Mesangial cell (primary cell): Measurements from ENCODE around the gene BRD1. TPM values are rescaled to one million over a fixed set of nuclear protein-coding genes. Genes with fewer than 3 reads are reported as not detected.

Source experiments
- total RNA-seq: library from RNA; depleted of rRNA; stranded (reverse); fragments of >200 nt; gene quantifications from 2 replicates; pipeline ENCODE4 v1.2.3, GENCODE V29; 2015

Gene BRD1
- 19.9 and 28.8 TPM in 2 replicates for total RNA-seq

GRCh38 chr22:49827853-49828598, at the start of gene BRD1:
TSS of gene BRD1 (minus strand) at chr22:49827873. CDS start at chr22:49824317, 3,556 bp downstream.

GRCh38 chr22:49852898-49853894, 25.5 kb upstream of the BRD1 start, which contains the start of gene ZBED4:
TSS of gene ZBED4 (plus strand) at chr22:49853844. CDS start at chr22:49883663, 29,819 bp downstream.

Other genes starting within 250 kb of the BRD1 start
- 17.0 and 18.6 TPM in 2 replicates for gene ZBED4, start 26.0 kb upstream of the BRD1 start, total RNA-seq
- 21.3 and 24.8 TPM in 2 replicates for gene ALG12, start 90.6 kb upstream of the BRD1 start, total RNA-seq
- 29.9 and 53.4 TPM in 2 replicates for gene CRELD2, start 90.8 kb upstream of the BRD1 start, total RNA-seq
- gene PIM3, start 132.9 kb upstream of the BRD1 start, total RNA-seq = 37.5 and 63.6 TPM in 2 replicates
- 0.25 TPM in 1 of 2 replicates, not detected in the other for gene IL17REL, start 184.9 kb upstream of the BRD1 start, total RNA-seq
- not detected in 2 replicates for gene TTLL8, start 230.4 kb upstream of the BRD1 start, total RNA-seq